Measurements from ENCODE around the gene PHGDH.

DNA sequence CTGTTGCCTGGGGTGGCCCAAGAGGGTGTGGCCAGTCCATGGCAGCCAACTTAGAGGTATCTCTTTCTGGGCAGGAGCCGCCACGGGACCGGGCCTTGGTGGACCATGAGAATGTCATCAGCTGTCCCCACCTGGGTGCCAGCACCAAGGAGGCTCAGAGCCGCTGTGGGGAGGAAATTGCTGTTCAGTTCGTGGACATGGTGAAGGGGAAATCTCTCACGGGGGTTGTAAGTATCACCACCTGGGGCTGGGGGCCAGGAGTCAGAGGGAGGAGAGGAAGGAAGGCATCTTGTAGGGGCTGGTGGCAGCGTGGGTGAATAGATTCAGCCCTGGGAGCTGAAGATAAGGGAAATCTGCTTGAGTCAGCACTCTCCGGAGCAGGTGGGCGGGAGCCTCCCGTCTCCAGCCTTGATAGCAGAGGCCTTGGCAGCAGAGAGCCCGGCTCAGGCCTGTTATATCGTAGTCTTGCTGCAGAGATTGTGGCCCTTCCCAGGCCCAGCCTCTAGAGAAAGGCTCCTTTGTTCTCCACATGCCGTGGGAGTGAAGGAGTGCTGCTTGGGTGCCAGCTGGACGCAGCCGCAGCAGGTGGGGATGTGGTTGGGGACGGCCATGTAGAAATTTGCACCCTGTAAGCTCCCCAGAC lies 25.4 kb downstream of the PHGDH start:
- TF ChIP-seq POLR2AphosphoS5 (IDR thresholded peaks at IDR 0.05; ENCODE audit: borderline replicate concordance, low read depth, low read length) (no peak), EZH2 (IDR thresholded peaks at IDR 0.05) (no peak), FOXP2 (optimal IDR thresholded peaks at IDR 0.05; ENCODE audit: control extremely low read depth, extremely low read length, insufficient read depth) (no peak)
